Endothelial cell of umbilical vein (primary cell): ENCODE data around the gene AGAP3.

Experiments used
- CTCF ChIP-seq, 2 donors: IDR thresholded peaks; 1 replicate in 1 of 2; 2 replicates in 1 of 2; pipeline ENCODE4 v1.5.1; 2011; ENCODE audit warnings: low read length in 2 of 2, mild to moderate bottlenecking in 2 of 2, moderate library complexity in 2 of 2, control low read depth in 1 of 2, inconsistent platforms in 1 of 2, low read depth in 1 of 2; ENCODE audit not compliant: insufficient read depth in 1 of 2; ENCODE audit errors: extremely low read depth in 1 of 2
- EZH2 ChIP-seq: IDR thresholded peaks from 2 replicates; pipeline ENCODE4 v1.6.1; 2012; ENCODE audit warnings: borderline replicate concordance, low read depth, mild to moderate bottlenecking, moderate library complexity, low read length, inconsistent platforms; ENCODE audit not compliant: severe bottlenecking
- GATA2 ChIP-seq: IDR thresholded peaks from 2 replicates; pipeline ENCODE4 v1.7.0; 2011; ENCODE audit warnings: low read depth, mild to moderate bottlenecking, moderate library complexity, mixed read lengths, low read length; ENCODE audit not compliant: insufficient read length, insufficient read depth
- MAX ChIP-seq: IDR thresholded peaks from 2 replicates; pipeline ENCODE4 v1.6.1; 2011; ENCODE audit not compliant: insufficient read depth, insufficient read length
- POLR2A ChIP-seq: IDR thresholded peaks from 2 replicates; pipeline ENCODE4 v1.6.1; 2012; ENCODE audit warnings: low read depth, mild to moderate bottlenecking, control low read depth, low read length
- POLR2AphosphoS5 ChIP-seq: IDR thresholded peaks from 2 replicates; pipeline ENCODE4 v1.6.1; 2012; ENCODE audit warnings: low read depth, mild to moderate bottlenecking, control low read depth, low read length, moderate library complexity; ENCODE audit not compliant: insufficient read depth

GRCh38 chr7:151141855-151142685, 55.8 kb downstream of the AGAP3 start:
- TF ChIP-seq CTCF (IDR thresholded peaks at IDR 0.05; ENCODE audit: extremely low read depth in 1 of 2, insufficient read depth in 1 of 2, low read depth in 1 of 2, low read length in 2 of 2) = no peak
- no peak for TF ChIP-seq POLR2A
- TF ChIP-seq POLR2AphosphoS5 = no peak
- no peak for TF ChIP-seq MAX
- TF ChIP-seq EZH2 = no peak
- TF ChIP-seq GATA2 = no peak
